ENCODE results near the gene LCMT1. TPM values are rescaled to one million over a fixed set of nuclear protein-coding genes. Genes with fewer than 3 reads are reported as not detected.

The LCMT1 gene
- total RNA-seq, 1 donor from 2014 or later = 32.1 TPM

DNA sequence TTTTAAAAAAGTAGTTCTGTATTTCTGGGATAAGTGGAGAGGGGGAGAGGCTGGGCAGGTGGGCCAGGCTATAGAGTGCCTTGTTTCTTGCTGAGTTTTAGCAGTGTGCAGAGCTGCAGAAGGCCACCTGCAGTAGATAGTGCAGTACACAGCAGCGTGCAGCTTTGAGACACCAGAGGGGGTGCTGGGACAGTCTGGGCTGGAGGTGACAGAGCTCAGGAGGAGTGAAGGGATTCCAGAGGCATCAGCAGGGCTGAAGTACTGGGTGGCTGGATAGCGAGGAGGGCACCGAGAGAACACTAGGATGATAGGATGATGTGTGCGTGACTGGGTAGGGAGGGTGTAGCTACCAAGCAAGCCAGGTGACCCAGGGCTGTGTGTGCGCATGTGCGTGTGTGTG lies 26.6 kb downstream of the LCMT1 start:
- Histone ChIP-seq H3K27me3 (ENCODE audit: control insufficient read depth, insufficient read depth, low read length) (no peaks in the 10 kb centered on the region), H3K36me3 (ENCODE audit: control insufficient read depth, insufficient read depth, low read length) (peaks cover 12% of the 10 kb centered on the region), H3K4me3 (ENCODE audit: low read depth, low read length) (no peak overlapping the region)
- FAIRE-seq (peak; percentile 23), DNase-seq (ENCODE audit: low read depth) (no peak)
- TF ChIP-seq CTCF (IDR thresholded peaks at IDR 0.05; ENCODE audit: insufficient read depth, low read length, severe bottlenecking) = no peak

- Histone ChIP-seq H3K36me3 (ENCODE audit: control insufficient read depth, insufficient read depth, low read length) (peaks cover 13% of the 10 kb centered on the region), H3K4me3 (ENCODE audit: low read depth, low read length) (no peak overlapping the region), H3K27me3 (ENCODE audit: control insufficient read depth, insufficient read depth, low read length) (no peaks in the 10 kb centered on the region)
- DNase-seq (ENCODE audit: low read depth) (peak; percentile 13), FAIRE-seq (no peak)
- no peak for TF ChIP-seq CTCF (IDR thresholded peaks at IDR 0.05; ENCODE audit: insufficient read depth, low read length, severe bottlenecking)
These were observed 28.9 kb downstream of the LCMT1 start for GRCh38 chr16:25140459-25140858.

- Histone ChIP-seq H3K4me3 (ENCODE audit: low read depth, low read length) (no peak overlapping the region), H3K36me3 (ENCODE audit: control insufficient read depth, insufficient read depth, low read length) (peaks cover 13% of the 10 kb centered on the region), H3K27me3 (ENCODE audit: control insufficient read depth, insufficient read depth, low read length) (no peaks in the 10 kb centered on the region)
- no peak for FAIRE-seq
- TF ChIP-seq CTCF (IDR thresholded peaks at IDR 0.05; ENCODE audit: insufficient read depth, low read length, severe bottlenecking) = no peak
- no peak for DNase-seq (ENCODE audit: low read depth)
These were observed 30.1 kb downstream of the LCMT1 start for GRCh38 chr16:25141648-25142047.

DNA sequence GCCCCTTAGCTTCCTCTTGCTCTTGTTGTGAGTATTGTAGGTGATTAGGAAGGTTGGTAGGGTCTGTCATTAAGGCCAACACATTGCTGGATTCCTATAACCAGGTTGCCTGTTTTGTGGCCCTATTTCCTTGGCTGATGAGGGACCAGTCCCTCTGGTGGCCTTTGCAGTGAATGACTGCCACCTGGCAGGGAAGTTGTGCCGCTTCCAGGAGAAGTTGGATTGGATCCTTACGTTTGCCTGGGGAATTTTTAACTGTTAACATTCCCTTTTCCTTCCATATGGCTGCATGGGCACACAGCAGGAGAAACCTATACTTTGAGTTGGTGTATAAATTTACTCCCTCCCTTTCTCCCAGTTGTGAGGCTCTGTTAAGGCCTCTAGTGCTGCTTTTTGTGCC lies 32.4 kb downstream of the LCMT1 start:
- peak; percentile 39 for TF ChIP-seq CTCF (IDR thresholded peaks at IDR 0.05; ENCODE audit: insufficient read depth, low read length, severe bottlenecking)
- FAIRE-seq = no peak
- H3K36me3 ChIP-seq (ENCODE audit: control insufficient read depth, insufficient read depth, low read length) = peaks cover 12% of the 10 kb centered on the region
- no peaks in the 10 kb centered on the region for H3K27me3 ChIP-seq (ENCODE audit: control insufficient read depth, insufficient read depth, low read length)
- no peak overlapping the region for H3K4me3 ChIP-seq (ENCODE audit: low read depth, low read length)
- no peak for DNase-seq (ENCODE audit: low read depth)

DNA sequence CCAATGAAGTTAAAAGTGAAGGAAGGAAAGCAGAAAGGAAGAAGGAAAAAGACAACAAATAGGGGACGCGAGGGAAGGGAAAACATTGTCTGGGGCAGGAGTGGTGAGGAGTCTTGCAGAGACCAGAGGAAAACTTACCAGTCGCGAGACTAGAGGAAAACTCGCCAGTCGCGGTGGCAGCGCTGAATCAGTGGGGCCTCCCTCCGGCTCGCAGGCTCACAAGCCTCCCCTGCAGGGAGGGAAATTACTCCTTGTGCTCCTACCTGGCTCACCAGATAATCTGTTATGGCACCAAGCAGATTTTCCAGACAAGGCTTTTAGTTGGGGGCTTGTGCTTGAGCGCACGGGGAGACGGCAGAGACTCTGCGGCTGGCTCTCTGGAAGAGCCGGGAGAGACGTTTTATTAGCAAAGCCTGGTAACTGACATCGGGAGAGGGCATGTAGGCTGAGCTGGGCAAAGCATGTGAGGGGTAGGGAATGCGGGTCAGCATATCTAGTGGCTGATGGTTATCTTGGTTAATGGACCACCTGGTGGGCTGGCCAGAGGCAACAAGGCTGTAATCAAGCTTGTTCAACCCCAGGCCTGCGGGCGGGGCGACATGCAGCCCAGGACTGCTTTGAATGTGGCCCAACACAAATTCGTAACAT lies 37.1 kb downstream of the LCMT1 start:
- DNase-seq (ENCODE audit: low read depth) (no peak), FAIRE-seq (no peak)
- Histone ChIP-seq H3K4me3 (ENCODE audit: low read depth, low read length) (no peak overlapping the region), H3K36me3 (ENCODE audit: control insufficient read depth, insufficient read depth, low read length) (peaks cover 3% of the 10 kb centered on the region), H3K27me3 (ENCODE audit: control insufficient read depth, insufficient read depth, low read length) (no peaks in the 10 kb centered on the region)
- TF ChIP-seq CTCF (IDR thresholded peaks at IDR 0.05; ENCODE audit: insufficient read depth, low read length, severe bottlenecking) = no peak

DNA sequence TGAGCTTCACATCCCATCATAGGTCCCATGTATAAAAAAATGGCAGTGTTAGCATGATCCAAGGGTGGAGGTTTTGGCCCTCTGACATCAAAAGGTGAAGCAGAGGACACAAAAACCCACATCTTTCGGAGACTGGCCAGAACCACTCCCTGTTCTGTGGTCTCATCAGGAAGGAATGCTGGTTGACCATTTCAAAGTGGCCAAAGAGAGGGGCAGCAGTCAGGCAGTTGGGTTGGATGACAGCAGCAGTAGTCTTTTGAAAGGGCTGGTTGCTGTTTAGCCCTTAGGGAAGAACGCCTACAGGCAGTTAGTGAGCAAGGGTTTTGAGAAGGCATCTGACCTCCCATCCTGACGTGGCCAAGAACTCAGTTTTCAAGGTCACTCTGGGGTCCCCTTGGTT lies 40.5 kb downstream of the LCMT1 start:
- FAIRE-seq = no peak
- H3K36me3 ChIP-seq (ENCODE audit: control insufficient read depth, insufficient read depth, low read length) = peaks cover 5% of the 10 kb centered on the region
- H3K27me3 ChIP-seq (ENCODE audit: control insufficient read depth, insufficient read depth, low read length) = no peaks in the 10 kb centered on the region
- H3K4me3 ChIP-seq (ENCODE audit: low read depth, low read length) = no peak overlapping the region
- no peak for TF ChIP-seq CTCF (IDR thresholded peaks at IDR 0.05; ENCODE audit: insufficient read depth, low read length, severe bottlenecking)
- DNase-seq (ENCODE audit: low read depth) = no peak
